CD14-positive monocyte (primary cell): ENCODE data around the gene EGF. TPM values are rescaled to one million over a fixed set of nuclear protein-coding genes. Genes with fewer than 3 reads are reported as not detected.

Experiments used
- DNase-seq, 3 donors: peaks; one replicate each; pipeline ENCODE4 v3.0.0-alpha.2; 2011 to 2022
- H2AFZ ChIP-seq: 2 replicates; pipeline ENCODE4 v1.6.0; 2012; ENCODE audit warnings: mild to moderate bottlenecking, low read depth, low read length, inconsistent platforms; ENCODE audit not compliant: insufficient read depth, poor library complexity, severe bottlenecking
- H3K27ac ChIP-seq, 2 donors: 1 replicate in 1 of 2; 2 replicates in 1 of 2; pipeline ENCODE4 v1.5.1; 2012 to 2013; ENCODE audit warnings: low read length in 2 of 2, control low read depth in 1 of 2, inconsistent platforms in 1 of 2, low read depth in 1 of 2, mild to moderate bottlenecking in 1 of 2
- H3K27me3 ChIP-seq, 2 donors: one replicate each; pipeline versions ENCODE4 v1.6.0 to v1.6.1; 2011 to 2013; ENCODE audit warnings: low read length in 2 of 2; ENCODE audit not compliant: control insufficient read depth in 2 of 2, insufficient read depth in 2 of 2
- H3K36me3 ChIP-seq, 2 donors: replicated peaks in 1 of 2; 1 replicate in 1 of 2; 2 replicates in 1 of 2; pipeline versions ENCODE4 v1.5.1 to v1.6.1; 2012 to 2013; ENCODE audit warnings: low read length in 2 of 2, control low read depth in 1 of 2, inconsistent platforms in 1 of 2, mild to moderate bottlenecking in 1 of 2; ENCODE audit not compliant: insufficient read depth in 2 of 2, control insufficient read depth in 1 of 2
- H3K4me1 ChIP-seq, 2 donors: 1 replicate in 1 of 2; 2 replicates in 1 of 2; pipeline versions ENCODE4 v1.5.1 to v1.6.1; 2012 to 2013; ENCODE audit warnings: low read length in 2 of 2, control low read depth in 1 of 2, inconsistent platforms in 1 of 2, mild to moderate bottlenecking in 1 of 2, moderate library complexity in 1 of 2; ENCODE audit not compliant: insufficient read depth in 2 of 2, control insufficient read depth in 1 of 2
- H3K4me2 ChIP-seq: replicated peaks from 2 replicates; pipeline ENCODE3; 2012; ENCODE audit warnings: low read length, moderate library complexity, mild to moderate bottlenecking; ENCODE audit not compliant: poor library complexity, severe bottlenecking; ENCODE audit errors: extremely low read depth
- H3K4me3 ChIP-seq, 3 experiments: fragments of 200-600 bp in 1 of 3; sonication (generic) in 1 of 3; replicated peaks in 1 of 3; 1 replicate in 2 of 3; 2 replicates in 1 of 3; pipeline ENCODE4 v1.5.1; 2011 to 2013; ENCODE audit warnings: low read length in 3 of 3, mild to moderate bottlenecking in 3 of 3, control low read depth in 2 of 3, low read depth in 2 of 3, inconsistent platforms in 1 of 3, moderate library complexity in 1 of 3
- H3K79me2 ChIP-seq: 2 replicates; pipeline ENCODE4 v1.6.0; 2012; ENCODE audit warnings: mild to moderate bottlenecking, control low read depth, inconsistent platforms, low read length, moderate library complexity; ENCODE audit not compliant: insufficient read depth
- H3K9ac ChIP-seq: 2 replicates; pipeline ENCODE4 v1.6.0; 2017; ENCODE audit warnings: low read length, mild to moderate bottlenecking; ENCODE audit not compliant: insufficient read depth, poor library complexity, severe bottlenecking
- H3K9me3 ChIP-seq, 2 donors: replicated peaks in 1 of 2; 1 replicate in 1 of 2; 2 replicates in 1 of 2; pipeline versions ENCODE4 v1.5.1 to v1.6.1; 2012 to 2013; ENCODE audit warnings: low read length in 2 of 2, control low read depth in 1 of 2; ENCODE audit not compliant: control insufficient read depth in 1 of 2, insufficient read depth in 1 of 2
- H4K20me1 ChIP-seq: 2 replicates; pipeline ENCODE4 v1.6.0; 2012; ENCODE audit warnings: mild to moderate bottlenecking, low read length, control low read depth, moderate library complexity; ENCODE audit not compliant: insufficient read depth
- H3K27ac Mint-ChIP-seq, 7 donors: one replicate each; pipeline ENCODE4 v1.8.0; 2020; ENCODE audit warnings: mild to moderate bottlenecking in 7 of 7, mixed read lengths in 7 of 7, moderate library complexity in 6 of 7, inconsistent platforms in 2 of 7
- H3K27me3 Mint-ChIP-seq, 3 donors: one replicate each; pipeline ENCODE4 v1.8.0; 2021 to 2022; ENCODE audit warnings: low read depth in 3 of 3, mild to moderate bottlenecking in 3 of 3, mixed read lengths in 3 of 3, moderate library complexity in 3 of 3, inconsistent platforms in 1 of 3
- H3K36me3 Mint-ChIP-seq, 2 donors: one replicate each; pipeline ENCODE4 v1.8.0; 2020; ENCODE audit warnings: mixed read lengths in 2 of 2, inconsistent platforms in 1 of 2, mild to moderate bottlenecking in 1 of 2
- H3K4me1 Mint-ChIP-seq: one replicate; pipeline ENCODE4 v1.8.0; 2020; ENCODE audit warnings: mild to moderate bottlenecking, mixed read lengths
- H3K4me3 Mint-ChIP-seq, 2 donors: one replicate each; pipeline ENCODE4 v1.8.0; 2020; ENCODE audit warnings: mild to moderate bottlenecking in 2 of 2, mixed read lengths in 2 of 2, moderate library complexity in 1 of 2
- H3K9me3 Mint-ChIP-seq, 7 donors: one replicate each; pipeline ENCODE4 v1.8.0; 2020 to 2022; ENCODE audit warnings: mixed read lengths in 7 of 7, mild to moderate bottlenecking in 6 of 7, moderate library complexity in 6 of 7, inconsistent platforms in 2 of 7
- WGBS: methylation state at CpG from one replicate; pipeline ENCODE4 v1.1.5; 2013; ENCODE audit warnings: missing lambda C conversion rate; ENCODE audit not compliant: insufficient coverage; 5-methylcytosine and 5-hydroxymethylcytosine counted together
- intact Hi-C, 2 donors: fragments of 100-400 bp; cut with micrococcal nuclease; formaldehyde crosslinking; loops; one replicate each; pipeline versions ENCODE4 v1.15.0 to v1.15.1; 2023
- polyA plus RNA-seq, 3 donors: library from polyadenylated mRNA; depleted of rRNA in 1 of 3; unstranded in 2 of 3; stranded (reverse) in 1 of 3; fragments of 300-500 nt in 2 of 3; fragments of >200 nt in 1 of 3; fragmentation: Illumina TruSeq in 2 of 3; gene quantifications; 1 replicate in 2 of 3; 2 replicates in 1 of 3; pipeline ENCODE4 v1.2.3, GENCODE V29; 2012 to 2021
- TF ChIP-seq, protein P1 (sequence below): fragments of 200-600 bp; IDR thresholded peaks from one replicate; pipeline ENCODE4 v1.8.0; 2022; ENCODE audit warnings: antibody characterized with exemption, mild to moderate bottlenecking

EGF gene
- polyA plus RNA-seq, 3 donors: 0.17 to 4.8 TPM; not detected in 1

DNA sequence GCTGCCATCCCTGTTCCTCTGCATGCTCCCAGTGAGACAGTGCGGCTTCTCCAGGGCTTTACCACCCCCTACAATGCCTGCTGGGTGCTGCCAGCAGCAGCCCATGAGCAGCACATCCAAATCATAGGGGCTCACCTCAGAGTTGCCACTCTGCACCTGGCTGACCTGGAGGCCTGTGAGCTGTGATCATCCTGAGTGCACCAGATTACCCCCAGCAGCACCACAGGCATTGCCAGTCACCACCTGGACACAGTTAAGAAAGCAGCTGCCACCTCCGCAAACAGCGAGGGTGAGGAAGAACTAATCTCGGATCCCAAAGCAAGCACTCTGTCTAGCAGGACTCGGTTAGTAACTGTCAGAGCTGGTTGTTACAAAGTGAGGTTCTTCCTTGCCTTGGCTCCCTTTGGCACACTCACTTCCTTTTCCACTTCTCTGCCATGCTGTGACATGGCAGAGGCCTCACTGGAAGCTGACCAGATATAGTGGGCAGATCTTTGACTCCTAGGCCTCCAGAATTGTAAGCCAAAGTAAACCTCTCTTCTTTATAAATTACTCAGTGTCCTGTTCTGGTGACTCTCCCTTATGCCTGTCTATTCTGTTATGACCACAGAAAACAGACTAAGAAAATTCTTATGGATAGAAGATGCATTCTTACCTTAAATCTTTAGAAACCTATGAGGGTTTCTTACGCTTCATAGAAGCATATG lies 39.6 kb upstream of the EGF start:
- intact Hi-C loops: no loop called here
- Histone ChIP-seq H2AFZ (no peak overlapping the region), H3K27me3 (no peaks in the 10 kb centered on the region), H3K4me2 (no peak overlapping the region), H3K27ac (no peak overlapping the region), H4K20me1 (no peaks in the 10 kb centered on the region), H3K36me3 (no peaks in the 10 kb centered on the region), H3K4me1 (no peaks in the 10 kb centered on the region), H3K9ac (no peak overlapping the region), H3K9me3 (no peaks in the 10 kb centered on the region), H3K79me2 (no peaks in the 10 kb centered on the region), H3K4me3 (no peak overlapping the region)
- WGBS: 100% methylated on average over 5 of the region's 6 CpGs
- no peak overlapping the region for H3K4me3 Mint-ChIP-seq
- no peaks in the 10 kb centered on the region for H3K4me1 Mint-ChIP-seq
- TF ChIP-seq, protein P1, sequence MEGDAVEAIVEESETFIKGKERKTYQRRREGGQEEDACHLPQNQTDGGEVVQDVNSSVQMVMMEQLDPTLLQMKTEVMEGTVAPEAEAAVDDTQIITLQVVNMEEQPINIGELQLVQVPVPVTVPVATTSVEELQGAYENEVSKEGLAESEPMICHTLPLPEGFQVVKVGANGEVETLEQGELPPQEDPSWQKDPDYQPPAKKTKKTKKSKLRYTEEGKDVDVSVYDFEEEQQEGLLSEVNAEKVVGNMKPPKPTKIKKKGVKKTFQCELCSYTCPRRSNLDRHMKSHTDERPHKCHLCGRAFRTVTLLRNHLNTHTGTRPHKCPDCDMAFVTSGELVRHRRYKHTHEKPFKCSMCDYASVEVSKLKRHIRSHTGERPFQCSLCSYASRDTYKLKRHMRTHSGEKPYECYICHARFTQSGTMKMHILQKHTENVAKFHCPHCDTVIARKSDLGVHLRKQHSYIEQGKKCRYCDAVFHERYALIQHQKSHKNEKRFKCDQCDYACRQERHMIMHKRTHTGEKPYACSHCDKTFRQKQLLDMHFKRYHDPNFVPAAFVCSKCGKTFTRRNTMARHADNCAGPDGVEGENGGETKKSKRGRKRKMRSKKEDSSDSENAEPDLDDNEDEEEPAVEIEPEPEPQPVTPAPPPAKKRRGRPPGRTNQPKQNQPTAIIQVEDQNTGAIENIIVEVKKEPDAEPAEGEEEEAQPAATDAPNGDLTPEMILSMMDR: no peak
- H3K27me3 Mint-ChIP-seq: no peaks in the 10 kb centered on the region
- H3K9me3 Mint-ChIP-seq: peaks cover 0 to 3% (median 2%) of the 10 kb centered on the region in 7 donors
- H3K36me3 Mint-ChIP-seq: no peaks in the 10 kb centered on the region
- no peak for DNase-seq
- no peak overlapping the region for H3K27ac Mint-ChIP-seq

DNA sequence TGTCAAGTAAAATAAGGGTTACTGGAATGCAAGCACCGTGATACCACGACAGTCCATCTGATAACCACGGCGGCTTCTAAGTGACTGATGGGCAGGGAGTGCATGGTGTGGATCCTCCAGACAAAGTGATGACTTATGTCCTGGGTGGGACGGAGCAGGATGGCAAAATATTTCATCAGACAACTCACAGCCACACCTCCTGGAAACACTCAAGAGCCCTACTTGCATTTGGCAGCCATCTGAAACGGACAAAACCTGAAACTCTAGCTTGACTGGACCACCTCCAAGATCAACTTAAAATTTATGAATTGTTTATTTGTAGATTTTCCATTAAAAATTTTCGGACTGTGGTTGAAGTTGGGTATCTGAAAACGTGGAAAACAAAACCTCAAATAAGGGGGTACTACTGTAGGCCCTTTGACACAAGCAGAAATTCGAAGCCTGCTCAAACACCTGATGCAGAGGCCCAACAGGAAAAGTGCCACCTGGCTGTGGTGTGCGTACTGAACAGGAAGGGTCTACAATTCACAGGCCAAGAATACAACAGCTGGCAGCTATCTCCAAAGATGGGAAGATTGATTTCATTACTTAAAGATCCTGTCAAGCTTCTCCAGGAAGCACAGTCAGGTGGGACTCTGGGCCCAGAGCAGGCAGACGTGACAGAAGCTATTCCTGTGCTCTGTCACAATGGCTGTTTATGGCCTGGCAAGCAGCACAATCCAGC lies 38.7 kb upstream of the EGF start:
- no peak overlapping the region for H3K4me3 Mint-ChIP-seq
- H4K20me1 ChIP-seq: no peaks in the 10 kb centered on the region
- H3K4me3 ChIP-seq: no peak overlapping the region
- 98% methylated on average over 7 of the region's 11 CpGs for WGBS
- no peak overlapping the region for H3K27ac Mint-ChIP-seq
- H3K4me1 ChIP-seq: no peaks in the 10 kb centered on the region
- H3K36me3 Mint-ChIP-seq: no peaks in the 10 kb centered on the region
- H3K27ac ChIP-seq: no peak overlapping the region
- DNase-seq: no peak
- no peaks in the 10 kb centered on the region for H3K9me3 ChIP-seq
- no peak overlapping the region for H3K4me2 ChIP-seq
- no peaks in the 10 kb centered on the region for H3K4me1 Mint-ChIP-seq
- peaks cover 0 to 3% (median 2%) of the 10 kb centered on the region in 7 donors for H3K9me3 Mint-ChIP-seq
- TF ChIP-seq, protein P1: no peak
- no peak overlapping the region for H3K9ac ChIP-seq
- intact Hi-C loops: no loop called here
- H3K36me3 ChIP-seq: no peaks in the 10 kb centered on the region
- no peaks in the 10 kb centered on the region for H3K79me2 ChIP-seq
- no peaks in the 10 kb centered on the region for H3K27me3 Mint-ChIP-seq
- no peak overlapping the region for H2AFZ ChIP-seq
- no peaks in the 10 kb centered on the region for H3K27me3 ChIP-seq
